Left kidney (tissue), 2 donors: ENCODE measurements around the gene THAP10. TPM values are rescaled to one million over a fixed set of nuclear protein-coding genes. Genes with fewer than 3 reads are reported as not detected.
"Not testable (repeated sequence)": the region's sequence is repeated elsewhere in the genome, so short reads cannot be mapped to it uniquely, and the experiment has no call there.

ENCODE experiments used
- DNase-seq: peaks from one replicate; pipeline ENCODE4 v3.0.0-alpha.2; 2013
- polyA plus RNA-seq: library from polyadenylated mRNA; unstranded; fragments of 120-200 nt; gene quantifications from one replicate; pipeline ENCODE4 v1.2.1, GENCODE V29; 2013; ENCODE audit not compliant: insufficient read length

The THAP10 gene
- polyA plus RNA-seq, 1 donor: 8.1 TPM

GRCh38 chr15:70879401-70879800, 12.8 kb downstream of the THAP10 start:
- DNase-seq: no peak

GRCh38 chr15:70876683-70877082, 15.6 kb downstream of the THAP10 start:
- DNase-seq: no peak

DNA sequence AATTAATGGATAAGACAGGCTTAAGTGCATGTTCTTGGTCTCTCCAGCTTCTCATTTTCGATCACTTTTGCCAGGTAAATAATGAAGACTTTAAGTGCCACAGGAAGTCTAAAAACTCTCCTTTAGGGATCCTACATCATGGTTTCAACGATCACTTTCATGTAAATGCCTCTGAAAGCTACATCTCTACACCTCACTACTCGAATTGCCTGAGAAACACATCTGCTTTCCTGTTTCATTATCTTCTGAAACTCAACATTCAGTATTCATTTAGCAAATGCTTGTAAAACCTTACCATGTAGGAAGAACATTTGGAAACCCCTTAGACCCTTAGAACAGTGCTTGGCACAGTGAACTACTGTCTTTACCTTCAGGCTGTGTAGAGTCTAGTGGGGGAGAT, 16.2 kb downstream of the THAP10 start:
- DNase-seq: no peak

GRCh38 chr15:70875001-70875782, 17.0 kb downstream of the THAP10 start:
- no peak for DNase-seq

DNA sequence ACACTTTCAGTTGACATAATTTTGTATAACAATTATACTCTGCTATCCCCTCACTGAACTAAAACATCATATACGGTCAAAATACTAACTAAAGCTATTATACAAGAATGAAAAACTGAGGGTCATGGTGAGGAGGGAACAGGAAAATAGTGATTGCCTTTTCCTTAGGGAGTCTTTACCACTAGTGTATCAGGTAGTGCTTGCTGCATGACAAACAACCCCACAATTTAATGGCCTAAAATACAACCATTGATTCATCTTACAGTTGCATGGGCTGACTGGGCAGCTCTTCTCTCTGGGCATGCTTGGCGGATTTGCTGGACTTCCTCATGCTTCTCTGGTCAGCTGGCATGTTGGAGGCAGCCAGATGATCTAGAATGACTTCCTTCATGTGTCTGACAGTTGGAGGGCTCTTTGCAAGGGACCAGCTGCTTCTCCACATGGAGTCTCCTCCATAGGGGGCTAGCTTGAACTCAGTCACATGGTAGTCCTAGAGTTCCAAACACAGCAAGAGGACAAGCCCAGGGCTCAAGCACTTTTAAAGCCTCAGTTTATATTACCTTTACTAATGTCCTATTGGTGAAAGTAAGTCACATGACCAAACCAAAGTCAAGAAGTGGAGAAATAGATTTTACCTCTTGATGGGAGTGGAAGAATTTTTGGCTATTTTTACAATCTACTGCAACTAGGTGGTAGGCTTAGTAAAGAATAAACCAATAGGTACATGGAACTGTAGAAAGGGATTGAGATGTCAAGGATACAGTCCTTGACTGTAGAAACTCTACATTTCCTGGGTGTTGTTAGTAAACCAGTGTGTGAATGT, 18.8 kb downstream of the THAP10 start:
- DNase-seq: no peak

- DNase-seq: not testable (repeated sequence)
Measured at GRCh38 chr15:70871490-70871889, 20.7 kb downstream of the THAP10 start.

- DNase-seq: no peak
Measured at GRCh38 chr15:70870051-70870450, 22.2 kb downstream of the THAP10 start.

- no peak for DNase-seq
Measured at GRCh38 chr15:70869346-70869745, 22.9 kb downstream of the THAP10 start.

- DNase-seq: no peak
Measured at GRCh38 chr15:70867911-70868467, 24.2 kb downstream of the THAP10 start.

DNA sequence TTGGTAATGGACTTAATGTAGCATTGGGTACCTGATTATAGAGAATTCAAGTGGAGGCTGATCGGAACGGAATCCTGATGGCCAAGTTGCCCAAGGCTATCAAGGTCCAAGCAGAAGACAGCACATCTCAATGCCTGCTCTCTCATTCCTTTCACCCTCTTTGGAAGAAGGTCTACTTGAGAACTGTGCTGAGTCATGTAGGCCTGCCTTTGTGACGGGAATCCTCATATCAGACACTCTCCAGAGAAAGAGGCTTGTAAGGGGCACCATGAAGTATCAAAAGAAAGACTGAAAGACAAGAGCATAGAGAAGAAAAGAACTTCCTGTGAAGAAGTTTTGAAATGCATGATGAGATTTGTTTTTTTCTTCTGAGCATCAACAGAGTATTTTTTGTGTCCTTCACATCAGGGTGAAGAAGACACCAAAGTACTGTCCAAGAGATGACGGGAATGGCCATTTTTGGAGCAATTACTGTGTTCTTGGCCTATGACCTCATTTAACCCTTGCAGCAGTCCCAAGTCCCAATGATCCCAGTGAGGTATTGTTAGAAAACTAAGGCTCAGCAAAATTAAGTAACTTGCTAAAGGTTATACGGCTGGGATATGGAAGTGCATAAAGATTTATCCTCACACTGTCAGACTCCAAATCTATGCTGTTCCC, 25.1 kb downstream of the THAP10 start:
- DNase-seq: no peak

DNA sequence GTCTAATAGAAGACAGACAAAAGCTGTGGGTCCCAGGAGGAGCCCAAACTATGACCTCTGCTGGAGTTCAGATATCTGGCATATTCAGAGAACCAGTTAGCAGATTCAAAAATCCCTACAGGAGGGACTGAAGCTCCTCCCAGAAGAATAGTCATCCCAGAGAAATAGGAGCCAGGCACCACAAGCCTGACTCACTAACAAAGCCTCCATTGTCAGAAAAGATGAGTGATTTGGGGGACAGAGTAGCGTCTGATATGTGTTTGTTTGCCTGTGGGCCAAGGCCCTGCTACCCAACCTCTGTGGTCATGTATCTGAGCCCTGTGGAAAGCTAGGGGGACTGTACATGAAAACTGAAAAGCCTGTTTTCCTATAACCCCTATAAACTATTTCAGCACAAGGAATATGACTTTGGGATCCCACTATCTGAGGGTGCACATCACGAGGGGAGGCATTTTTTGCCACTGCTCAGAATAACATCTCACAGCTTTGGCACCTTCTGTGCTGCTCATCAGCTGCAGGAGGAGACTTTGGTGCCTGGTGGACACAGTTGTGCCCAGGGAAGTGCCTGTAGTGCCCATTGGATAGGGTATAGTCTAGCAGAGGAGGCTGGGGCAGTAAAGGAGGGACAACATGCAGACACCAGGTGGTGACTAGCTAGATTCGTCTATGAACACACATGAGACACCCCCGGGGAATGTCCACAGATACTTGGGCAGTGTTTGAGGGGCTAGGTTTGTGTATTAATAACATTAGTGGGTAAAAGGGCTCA, 28.6 kb downstream of the THAP10 start:
- DNase-seq: no peak

GRCh38 chr15:70859998-70860397, 32.2 kb downstream of the THAP10 start:
- no peak for DNase-seq

GRCh38 chr15:70859322-70859908, 32.8 kb downstream of the THAP10 start:
- DNase-seq: no peak

DNA sequence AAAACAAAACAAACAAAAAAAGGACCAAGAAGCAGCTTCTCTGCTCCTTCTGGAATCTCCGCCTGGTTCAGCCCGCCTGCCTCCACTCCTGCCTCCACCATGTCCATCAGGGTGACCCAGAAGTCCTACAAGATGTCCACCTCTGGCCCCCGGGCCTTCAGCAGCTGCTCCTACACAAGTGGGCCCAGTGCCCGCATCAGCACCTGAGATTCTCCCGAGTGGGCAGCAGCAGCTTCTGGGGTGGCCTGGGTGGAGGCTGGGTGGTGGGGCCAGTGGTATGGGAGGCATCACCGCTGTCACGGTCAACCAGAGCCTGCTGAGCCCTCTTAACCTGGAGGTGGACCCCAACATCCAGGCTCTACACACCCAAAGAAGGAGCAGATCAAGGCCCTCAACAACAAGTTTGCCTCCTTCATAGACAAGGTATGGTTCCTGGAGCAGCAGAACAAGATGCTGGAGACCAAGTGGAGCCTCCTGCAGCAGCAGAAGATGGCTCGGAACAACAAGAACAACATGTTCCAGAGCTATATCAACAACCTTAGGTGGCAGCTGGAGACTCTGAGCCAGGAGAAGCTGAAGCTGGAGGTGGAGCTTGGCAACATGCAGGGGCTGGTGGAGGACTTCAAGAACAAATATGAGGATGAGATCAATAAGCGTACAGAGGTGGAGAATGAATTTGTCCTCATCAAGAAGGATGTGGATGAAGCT, 33.5 kb downstream of the THAP10 start:
- DNase-seq: not testable (repeated sequence)

GRCh38 chr15:70857562-70858285, 34.5 kb downstream of the THAP10 start:
- DNase-seq: no peak

GRCh38 chr15:70856884-70857561, 35.2 kb downstream of the THAP10 start:
- DNase-seq: no peak

GRCh38 chr15:70856177-70856883, 35.9 kb downstream of the THAP10 start:
- DNase-seq: no peak

DNA sequence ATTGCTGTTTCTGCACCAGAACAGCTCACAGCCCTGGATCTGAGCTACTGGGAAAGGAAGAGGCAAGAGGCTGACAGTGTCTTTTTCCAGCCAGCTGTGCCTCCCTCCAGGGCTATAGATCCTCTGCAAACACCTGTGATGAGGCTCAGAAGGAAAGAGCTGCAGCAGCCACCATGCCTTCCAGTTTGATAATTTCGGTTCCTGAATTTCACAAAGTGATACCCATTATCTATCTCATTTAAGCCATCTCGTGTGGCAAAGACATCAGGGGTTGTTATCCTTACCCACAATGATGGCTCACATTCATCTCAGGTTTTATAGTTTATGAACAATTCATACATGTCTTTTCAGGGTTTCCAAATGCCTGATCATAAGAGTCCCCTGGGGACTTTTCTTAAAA, 36.5 kb downstream of the THAP10 start:
- DNase-seq: no peak

- DNase-seq: no peak
Measured at GRCh38 chr15:70854666-70854976, 37.6 kb downstream of the THAP10 start.
